ENCODE measurements around the gene SUPT4H1.

Gene SUPT4H1

DNA sequence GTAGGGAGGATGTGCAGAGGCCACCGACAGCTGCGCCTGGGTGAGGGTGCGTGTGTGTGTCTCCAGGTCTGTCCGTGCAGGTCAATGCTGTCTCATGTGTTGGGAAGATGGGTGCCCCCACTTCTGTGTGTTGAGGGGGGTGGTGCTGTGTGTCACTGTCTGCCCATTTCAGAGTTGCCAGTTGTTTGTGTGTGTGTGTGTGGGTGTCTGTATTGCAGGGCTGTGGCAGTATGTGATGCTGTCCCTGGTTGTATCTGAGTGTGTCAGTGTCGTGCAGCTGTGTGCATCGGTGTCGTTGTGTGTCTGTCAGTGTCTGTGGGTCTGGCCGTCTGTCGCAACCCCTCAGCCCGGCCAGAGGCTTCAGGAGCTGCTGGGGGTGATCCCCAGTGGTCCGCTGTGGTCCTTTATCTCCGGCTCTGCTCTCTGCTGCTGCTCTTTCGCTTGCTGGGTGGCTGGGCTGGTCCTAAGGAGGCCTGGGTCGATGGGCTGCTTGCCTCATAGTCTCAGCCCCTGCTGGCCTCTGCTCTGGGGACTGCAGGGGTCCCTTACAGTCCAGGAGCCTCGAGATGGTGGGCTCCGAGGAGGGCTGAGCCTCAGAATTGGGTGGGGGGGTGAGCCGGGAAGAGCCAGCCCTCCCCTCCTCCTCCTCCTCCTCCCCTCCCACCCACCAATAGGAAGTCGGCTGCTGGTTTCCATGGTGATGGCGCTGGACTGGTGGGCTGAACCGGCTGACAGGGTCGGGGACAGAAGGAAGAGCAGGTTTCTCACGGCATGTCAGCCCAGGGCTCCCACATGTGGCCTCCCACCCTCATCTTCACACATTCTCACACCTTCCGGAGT, 23.6 kb downstream of the SUPT4H1 start, which contains the start of gene TSPOAP1:
Gene TSPOAP1 (minus strand): TSS at position 601 of the 840 bp plus-strand sequence. CDS start 875 bp downstream, outside the sequence.
- DNase-seq: peak; percentile 31

DNA sequence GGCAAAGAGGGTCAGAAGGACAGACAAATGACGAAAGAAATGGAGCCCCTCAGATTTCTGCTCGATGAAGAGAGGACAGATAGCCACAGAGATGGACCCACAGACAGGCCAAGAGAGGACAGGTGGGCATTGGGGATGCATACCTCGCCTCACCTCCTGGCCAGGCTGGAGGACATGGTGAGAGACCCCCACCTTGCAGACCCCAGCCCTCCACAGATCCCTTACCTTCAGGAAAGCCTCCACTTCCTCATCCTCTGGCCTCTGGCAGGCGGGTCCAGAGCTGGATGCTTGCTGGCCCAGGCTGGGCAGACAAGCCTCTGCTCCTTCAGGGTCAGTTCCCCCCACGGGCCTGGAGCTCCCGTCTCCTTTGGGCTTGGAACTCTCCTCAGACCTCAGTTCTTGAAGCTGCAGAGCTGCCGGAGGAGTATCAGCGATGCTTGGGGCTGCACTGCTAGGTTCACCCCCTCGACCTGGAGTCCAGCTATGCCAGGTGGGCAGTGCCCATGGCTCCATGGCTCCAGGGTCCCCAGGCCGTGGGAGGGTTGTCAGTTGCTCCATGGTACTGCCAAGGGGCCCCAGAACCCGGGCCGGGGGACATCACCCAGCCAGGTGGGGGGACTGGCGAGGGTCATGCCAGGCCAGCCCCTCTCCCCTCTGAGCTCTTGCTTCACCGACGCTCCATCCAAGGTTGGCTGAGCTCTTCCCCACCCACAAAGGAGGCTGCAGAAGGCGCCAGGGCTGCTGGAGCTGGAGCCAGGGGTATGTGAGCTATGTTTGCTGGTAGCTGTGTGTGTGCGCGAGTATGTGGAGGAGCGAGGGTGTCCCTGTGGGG, 24.4 kb downstream of the SUPT4H1 start:
- no peak for DNase-seq

DNA sequence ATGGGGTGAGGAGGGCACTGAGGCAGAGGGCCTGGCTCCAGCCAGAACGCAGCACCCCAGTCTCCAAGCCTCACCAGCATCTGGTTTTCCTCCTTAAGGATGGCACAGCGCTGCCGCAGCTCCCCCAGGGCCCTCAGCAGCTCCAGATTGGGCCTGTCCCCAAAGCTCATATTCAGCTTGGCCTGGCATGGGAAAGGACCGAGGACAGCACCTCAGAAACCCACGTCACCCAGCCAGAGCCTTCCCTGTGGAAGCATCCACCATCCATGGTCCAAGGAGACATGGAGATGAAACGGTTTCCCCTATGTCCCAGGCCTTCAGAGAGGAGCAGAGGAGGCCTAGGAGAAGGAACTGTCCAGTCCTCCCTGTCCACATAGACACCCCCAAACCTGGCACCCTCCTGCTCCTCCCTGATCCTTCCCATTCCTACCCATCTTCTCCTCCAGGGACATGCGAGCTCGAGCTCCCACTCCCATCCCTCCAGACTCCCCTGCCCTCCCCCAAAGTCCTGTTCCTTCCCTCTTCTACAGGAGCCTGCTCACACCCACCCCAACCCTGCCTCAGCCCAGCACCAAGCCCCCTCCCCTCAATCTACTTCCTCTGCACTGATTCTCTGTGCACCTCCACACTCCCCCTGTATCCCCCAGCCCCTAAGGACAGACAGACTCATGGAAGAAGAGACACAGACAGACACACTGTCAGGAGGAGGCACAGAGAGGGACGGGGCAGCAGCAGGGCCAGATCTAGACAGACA, 25.2 kb downstream of the SUPT4H1 start:
- no peak for DNase-seq

DNA sequence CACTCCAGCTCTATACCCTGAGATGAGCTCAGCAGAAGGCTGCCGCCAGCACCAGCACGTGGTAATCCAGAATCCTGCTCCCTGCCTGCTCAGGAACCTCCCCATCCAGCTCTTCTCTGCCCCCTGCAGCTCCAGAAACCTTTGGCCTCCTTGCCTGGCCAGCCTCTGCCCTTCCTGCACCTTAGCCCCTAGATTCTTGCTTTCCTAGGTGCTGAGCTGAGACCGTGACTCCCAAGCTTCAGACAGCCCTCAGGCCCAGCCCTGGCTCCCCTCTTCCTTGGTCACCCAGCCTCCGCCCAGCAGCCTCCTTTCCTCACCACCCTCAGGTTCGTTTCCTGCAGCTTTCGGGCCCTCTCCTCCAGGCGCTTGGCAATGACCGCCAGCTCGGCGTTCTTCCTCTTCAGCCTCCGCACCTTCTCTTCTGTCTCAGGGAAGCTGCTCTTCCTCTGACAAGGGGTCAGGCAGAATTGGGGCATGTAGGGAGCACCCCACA, 26.0 kb downstream of the SUPT4H1 start:
- no peak for DNase-seq

DNA sequence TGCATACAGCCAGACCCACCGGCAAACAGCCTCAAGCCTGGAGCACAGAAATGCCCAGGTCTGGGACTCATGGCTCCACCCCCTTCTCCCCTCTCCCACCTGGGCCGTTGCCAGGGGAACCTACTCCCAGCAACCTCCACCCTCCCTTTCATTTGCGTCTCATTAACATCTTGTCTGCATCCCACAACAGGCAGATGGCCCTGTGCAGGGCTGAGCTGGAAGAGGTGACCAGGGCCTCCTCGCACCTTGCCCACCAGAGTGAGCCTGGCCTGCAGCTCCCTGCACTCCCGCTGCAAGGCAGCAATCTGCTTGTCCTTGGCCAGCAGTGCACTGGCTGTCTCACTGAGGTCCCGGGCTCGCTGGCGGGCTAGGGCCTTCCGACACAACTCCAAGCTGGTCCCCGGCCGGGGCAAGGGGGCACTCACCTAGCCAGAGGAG, 26.7 kb downstream of the SUPT4H1 start:
- no peak for DNase-seq

DNA sequence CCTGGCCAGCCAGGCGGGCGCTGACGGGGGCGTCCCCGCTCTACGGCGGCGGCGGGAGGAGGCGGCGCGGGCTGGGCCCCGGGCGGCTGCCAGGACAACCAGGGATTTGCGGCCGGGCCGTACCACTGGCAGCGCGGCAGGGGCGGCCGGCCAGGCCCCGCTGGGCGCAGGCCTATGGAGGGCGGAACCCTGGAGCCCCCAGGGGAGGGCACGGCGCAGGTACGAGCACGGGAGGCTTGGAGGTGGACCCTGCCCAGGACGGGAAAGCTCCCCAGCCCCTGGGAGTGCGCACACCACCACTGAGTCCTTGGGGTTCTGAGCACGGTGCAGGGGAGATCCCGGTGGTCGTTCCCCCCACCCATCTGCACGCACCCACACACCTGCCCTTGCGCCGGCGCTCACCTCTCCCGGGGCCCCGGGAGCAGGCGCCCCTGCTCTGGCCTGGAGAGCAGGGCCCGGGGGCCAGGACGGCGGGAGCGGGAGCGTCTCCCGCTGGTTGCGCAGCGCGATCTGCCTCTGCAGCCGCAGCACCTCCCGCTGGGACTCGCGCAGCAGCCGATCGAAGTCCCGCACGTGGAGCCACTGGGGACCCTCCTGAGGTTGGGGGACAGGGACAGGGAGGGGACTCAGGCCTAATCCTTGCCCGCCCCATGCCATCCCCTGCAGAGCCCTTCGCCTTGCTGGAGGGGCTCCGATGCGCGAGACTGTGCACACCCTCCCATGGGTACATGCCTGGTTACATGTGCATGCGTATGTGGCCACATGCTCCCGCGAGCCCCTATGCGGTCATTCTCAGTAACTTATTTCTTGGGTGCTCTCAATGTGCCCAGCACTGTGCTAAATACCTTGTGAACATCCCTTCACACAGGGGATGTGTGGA, 27.4 kb downstream of the SUPT4H1 start:
- no peak for DNase-seq

DNA sequence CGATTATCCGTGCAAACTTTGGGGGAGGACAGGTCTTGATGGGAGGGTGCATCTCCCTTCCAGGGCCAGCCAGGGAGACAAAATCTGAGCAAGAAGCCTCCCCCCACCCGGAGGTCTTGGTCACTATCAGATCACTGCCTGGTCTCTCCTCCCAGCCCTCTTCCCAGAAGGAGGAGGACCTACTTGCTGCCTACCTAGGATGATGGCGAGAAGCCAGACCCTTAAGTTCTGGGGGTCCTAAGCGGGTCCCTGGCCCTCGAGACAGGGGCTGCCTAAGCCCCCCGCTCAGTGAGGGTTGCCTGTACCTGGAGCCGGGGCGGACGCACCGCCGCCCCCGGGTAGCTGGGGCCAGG, 28.0 kb downstream of the SUPT4H1 start:
- DNase-seq: no peak

DNA sequence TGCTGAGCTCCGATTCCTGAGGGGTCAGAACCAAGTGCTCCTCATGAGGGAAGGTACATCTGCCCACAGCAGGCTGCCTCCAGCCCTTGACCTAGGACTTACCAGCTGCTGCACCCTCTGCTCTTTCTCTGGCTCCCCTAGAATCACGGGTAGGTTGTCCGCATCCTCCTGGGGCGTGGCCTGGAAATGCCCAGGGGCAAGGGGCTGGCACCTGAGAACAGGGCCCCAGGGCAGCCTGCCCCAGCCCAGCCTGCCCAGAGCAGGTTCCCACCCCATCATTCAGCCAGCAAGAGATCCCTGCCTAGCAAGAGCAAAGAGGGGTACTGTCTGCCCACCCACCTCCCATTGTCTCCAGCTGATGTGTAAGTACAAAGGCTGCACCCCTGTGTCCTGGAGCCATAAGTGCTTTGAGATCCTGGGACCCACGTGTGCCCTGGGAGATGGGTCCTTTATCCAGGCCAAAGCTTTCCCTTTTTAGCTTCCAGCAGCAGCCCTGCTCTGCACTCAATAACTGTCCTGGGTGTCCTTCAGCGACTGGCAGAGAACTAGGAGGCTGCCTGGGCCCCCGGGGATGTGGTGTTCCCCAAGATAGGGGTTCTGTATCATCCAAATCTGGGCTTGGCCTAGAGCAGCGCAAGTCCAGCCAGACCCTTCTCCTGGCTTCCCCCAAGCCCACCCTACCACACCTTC, 28.5 kb downstream of the SUPT4H1 start:
- DNase-seq: no peak

DNA sequence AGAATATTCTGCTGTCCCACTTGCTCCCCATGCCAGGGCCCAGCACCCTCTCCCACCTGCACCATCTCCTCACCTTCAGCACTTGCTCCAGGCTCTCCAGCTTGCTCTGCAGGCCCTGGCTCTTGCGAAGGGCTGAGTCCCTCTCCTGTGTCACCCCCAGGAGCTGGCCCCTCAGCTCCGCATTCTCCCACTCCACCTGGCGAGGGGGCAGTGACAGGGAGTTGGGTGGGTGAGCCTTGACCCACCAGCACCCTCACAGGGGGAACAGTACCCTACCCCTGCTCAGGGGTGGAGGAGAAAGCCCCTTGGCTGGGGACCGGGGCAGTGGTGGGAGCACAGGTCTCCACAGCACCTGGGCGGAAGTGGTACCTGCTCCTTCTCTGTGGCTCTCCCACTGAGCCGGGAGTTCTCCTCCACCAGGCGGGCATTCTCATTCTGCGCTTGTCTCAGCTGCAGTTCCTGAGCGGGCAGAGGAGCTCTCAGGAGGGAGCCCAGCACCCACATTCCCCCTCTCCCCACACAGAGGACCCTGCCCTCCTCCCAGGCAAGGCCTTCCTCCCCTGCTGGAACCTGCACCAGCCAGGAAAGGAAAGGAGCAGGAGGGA, 29.3 kb downstream of the SUPT4H1 start:
- DNase-seq: no peak

DNA sequence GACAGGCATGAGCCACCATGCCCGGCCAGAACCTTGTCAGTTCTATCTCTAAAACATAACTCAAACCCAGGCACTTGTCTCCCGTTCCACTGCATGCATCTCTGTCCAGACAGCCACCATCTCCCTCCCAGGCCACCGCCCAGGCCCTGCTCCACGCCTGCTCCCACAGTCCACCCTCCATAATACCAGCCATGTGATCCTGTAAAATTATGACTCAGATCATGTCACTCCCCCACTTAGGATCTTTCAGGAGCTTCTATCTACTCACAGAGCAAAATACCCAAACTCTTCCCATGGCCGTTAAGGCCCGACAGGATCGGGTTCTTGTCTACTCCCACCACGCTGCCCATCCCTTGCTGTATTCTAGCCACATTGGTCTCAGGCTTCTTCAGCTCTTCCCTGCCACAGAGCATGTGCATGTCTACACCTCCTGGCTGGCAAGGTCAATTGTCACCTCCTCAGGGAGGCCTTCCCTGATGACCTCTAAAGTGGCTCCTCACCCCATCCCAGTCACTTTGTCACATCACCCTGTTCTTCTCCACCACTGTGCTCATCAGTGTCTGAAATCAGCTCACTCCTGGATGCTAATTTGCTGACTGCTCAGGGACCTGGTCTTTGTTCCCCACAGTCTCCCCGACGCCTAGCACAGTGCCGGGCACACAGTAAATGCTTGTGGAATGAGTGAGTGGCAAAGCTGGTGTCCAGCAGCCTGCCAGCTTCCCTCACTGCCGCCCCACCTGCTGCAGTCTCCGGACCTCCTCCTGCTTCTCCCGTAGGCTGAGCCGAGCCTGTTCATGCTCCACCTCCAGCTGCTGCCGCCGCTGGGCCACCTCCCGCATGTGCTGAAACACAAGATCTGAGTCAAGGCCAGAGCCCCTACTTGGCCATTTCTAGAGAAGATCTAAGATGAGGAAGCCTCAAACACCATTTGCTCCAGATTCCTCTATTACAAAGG, 30.2 kb downstream of the SUPT4H1 start:
- DNase-seq: no peak

DNA sequence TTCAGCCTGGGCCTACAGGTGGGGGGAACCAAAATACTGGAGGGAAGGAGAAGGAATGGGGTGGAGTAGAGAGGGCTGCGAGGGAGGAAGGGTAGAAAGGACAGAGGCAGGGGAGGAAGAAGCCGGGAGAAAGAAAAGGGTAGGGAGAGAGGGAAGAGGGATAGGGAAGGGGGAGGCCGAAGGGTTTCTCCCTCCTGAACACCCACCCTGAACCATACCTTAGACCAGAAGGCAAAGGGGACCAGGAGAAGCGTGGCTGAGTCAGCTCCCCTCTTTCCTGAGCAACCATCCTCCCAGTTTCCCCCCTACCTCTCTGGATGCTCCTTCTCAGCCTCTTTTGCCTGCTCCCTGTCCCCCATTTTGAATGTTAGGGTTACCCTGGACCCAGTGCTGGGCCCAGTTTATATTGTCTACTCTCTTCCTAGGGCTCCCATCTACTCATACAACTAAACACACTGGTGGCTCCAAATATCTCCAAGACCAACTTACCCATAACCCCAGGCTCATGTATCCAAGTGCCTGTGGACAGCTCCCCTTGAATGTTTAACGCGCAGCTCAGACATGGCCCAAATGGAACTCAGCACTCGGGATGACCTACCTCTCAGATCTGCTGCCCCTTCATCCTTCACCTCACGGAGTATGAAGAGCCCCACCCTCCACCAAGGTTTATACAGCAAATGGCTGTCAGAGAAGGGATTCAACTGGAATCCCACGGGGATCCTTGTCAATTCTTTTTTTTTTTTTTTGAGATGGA, 31.3 kb downstream of the SUPT4H1 start:
- no peak for DNase-seq

DNA sequence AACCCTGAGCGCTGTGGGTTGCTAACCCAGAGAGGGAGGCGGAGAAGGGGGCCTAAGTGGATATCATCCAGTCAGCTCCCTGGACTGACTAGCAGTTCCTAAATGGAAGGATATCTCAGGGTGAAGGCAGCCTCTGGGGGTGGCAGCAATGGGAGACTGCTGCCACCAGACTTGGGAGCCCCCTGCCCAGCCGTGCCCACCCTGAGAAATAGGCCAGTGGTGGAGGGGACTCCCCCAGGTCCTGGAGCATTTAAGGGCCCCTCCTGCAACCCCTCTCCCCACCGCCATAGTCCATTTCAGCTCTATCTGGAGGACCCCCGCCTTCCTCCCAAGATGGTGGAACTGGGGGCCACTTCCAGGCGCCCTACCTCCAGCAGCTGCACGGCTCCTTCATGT, 31.8 kb downstream of the SUPT4H1 start:
- no peak for DNase-seq

DNA sequence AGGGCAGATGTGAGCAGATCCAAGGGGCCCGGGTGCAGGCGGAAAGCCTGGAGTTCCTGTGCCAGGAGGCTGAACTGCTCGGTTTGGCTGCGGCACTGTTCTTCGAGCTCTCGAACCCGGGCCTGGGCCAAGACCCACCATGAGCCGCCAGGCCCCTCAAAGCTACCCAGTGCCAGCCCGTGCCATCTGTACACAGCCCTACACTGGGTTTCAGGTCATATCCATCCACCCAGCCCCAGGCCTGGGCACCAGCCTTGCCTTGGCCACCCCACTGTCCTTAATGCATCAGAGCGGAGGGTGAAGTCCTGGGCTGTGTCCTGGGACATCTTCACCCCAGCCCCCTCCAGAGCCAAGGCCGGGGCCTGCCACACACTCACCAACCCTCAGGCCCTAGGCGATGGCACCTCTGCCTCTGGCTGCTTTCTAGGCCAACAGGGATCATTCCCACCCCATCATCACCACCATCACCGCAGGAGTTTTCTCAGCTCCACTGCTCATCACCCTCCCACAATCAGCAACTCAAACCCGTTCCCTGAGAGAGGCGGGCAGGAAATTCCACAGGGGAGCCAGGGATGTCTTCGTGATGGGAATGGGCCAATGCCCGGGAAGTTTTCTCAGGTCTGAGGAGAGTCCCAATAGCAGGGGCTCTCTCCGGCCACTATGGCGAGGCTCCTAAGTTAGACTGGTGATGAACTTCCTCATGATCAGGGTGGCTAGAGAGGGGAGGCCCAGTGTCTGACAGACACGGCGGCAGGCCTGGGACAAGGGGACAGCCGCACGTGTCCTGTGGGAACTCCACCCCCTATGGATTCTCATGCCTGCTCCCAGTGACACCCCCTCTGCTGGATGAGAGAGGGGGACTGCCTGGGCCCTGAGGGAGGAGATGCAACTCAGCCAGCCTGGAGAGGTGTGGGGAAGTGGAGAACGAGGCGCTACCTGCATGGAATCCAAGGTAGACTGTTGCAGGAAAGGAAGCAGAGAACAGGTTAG, 32.5 kb downstream of the SUPT4H1 start:
- no peak for DNase-seq

DNA sequence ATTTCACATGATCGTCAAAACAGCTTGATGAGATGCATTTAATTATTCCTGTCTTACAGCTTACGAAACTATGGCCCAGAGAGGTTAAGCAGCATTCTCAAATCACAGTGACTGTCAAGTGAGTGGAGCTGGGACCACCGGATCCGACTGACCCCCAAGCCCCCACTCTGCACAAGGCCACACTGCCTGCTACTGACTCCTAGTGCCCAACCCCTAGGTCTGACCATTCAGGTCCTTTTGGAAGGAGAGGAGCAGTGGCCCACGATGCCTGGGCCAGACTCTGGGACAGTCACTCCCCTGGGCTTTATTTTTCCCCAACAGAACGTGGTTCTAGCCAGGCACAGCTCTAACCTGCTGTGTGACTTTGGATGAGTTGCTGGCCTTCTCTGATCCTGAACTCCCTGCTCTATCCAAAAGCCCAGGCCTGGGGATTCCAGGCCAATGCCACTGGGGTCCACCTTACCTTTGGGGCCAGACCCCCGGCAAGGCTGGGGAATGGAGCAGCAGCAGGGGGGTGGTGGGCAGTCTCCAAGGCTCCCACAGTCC, 33.3 kb downstream of the SUPT4H1 start:
- no peak for DNase-seq

DNA sequence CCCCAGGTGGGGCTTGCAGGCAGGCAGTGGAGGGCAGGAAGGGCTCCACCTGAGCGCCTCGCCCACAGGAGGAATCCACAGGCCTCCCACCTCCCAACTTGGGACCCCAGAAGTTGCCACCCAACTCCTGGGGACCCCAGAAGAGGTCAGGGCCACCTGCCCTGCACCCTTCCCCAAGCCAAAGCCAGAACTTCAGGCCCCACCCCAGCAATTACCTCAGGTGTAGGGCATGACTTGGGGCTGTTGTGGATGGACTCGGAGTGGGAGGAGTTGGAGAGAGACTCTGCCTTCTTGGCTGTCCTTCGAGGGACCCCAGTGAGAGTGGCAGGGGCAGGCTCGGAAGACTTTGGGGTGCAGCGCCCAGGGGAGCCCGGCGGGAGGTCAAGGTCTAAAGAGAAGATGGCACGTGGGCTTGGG, 33.9 kb downstream of the SUPT4H1 start:
- DNase-seq: no peak

DNA sequence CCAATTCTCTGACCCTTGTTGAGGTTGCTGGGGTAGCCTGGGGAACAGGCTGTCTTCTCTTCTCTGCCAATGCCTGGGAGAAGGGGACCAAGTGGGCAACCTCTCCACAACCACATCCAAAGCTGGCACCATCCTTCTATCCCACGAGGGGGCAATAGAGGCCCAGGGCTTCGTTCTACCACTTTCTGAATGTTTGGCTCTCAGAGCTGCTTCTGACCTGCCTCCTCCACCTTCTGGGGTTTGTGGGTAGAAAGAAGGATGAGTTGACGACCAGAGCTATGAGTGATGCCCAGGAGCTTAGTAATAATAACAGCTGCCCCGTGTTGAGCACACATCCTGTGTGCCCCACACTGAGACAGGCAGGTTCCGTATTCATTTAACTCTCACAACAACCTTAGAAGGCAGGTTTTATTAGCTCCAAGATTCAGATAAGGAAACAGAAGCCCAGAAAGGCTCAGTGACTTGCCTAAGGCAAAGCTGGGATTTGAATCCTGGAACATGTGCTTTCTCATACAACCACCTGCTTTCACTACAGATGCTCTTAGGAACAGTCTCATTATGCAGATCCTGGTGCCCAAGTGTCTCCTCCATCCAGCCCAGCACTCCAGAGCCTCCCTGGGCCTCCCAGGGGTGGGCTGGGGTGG, 34.5 kb downstream of the SUPT4H1 start:
- no peak for DNase-seq

All from activated gamma-delta T cell (primary cell).